GF-D8 (cell line): Measurements from ENCODE around the gene SNX24.
"Not testable (repeated sequence)": the region's sequence is repeated elsewhere in the genome, so short reads cannot be mapped to it uniquely, and the experiment has no call there.

ENCODE experiments used
- DNase-seq: peaks from one replicate; lab custom pipeline; 2025; lab: John Stamatoyannopoulos, UW

Gene SNX24, protein sequence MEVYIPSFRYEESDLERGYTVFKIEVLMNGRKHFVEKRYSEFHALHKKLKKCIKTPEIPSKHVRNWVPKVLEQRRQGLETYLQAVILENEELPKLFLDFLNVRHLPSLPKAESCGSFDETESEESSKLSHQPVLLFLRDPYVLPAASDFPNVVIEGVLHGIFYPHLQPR

DNA sequence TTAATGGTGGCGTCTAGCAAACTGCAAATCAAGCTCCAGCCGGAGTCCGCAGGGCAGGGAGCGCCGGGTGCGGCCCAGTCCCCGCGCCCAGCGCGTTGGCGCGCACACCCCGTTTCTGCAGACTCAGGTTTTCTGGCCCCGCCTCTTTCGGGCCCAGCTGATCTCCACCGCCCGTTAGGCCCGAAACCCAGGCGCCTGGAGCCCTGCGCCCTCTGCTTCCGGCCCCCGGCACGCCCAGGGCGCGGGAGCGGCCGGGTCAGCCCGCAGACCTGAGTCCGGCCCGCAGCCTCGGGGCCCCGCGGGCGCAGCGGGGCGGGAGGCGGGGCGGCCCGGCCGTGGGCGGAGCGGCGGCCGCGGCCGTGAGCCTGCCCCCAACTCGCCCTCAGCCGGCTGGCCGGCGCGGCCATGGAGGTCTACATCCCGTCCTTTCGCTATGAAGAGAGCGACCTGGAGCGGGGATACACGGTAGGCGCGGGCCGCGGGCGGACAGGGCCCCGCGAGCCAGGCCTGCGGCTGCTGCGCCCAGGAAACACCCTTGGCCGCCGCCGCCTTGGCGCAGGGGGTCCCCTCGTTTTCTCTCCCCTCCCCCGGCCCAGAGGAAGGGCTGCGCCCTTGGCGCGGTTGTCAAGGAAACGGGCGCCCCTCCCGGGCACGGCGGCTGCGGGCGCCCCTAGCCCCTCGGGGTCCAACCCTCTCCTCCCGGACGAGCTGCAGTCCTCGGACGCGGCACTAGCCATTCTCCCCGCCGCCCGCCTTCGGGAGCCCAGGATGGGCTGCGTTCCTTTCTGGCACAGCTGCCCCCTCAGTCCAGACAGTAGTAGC lies at the start of gene SNX24:
Gene SNX24, plus strand, starts transcription at position 385 of the 822 bp plus-strand sequence. Its CDS starts 21 bp downstream, at position 406.
- DNase-seq = no peak

- DNase-seq = no peak
Observed at GRCh38 chr5:122805481-122805880, 39.9 kb upstream of the SNX24 start.

GRCh38 chr5:122810405-122810804 lies 35.0 kb upstream of the SNX24 start:
- DNase-seq = no peak

- DNase-seq = no peak
Observed at GRCh38 chr5:122815218-122815767, 30.1 kb upstream of the SNX24 start.

DNA sequence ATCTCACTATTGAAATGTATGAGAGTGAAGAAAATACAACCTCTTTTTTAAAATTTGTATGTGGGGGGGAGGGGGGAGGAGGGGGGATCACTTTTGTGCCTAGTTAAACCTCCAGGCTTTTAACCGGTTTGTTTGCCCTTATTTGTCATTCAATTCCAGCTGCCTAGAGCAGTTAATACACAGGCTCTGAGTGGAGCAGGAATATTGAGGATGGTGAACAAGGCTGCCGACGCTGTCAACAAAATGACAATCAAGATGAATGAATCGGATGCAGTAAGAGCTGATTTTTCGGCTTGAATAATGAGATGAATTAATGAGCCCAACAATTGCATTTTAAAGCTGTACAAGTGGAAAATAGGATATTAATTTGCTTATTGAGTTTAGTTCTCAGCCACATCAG lies 28.7 kb upstream of the SNX24 start:
- DNase-seq = no peak

DNA sequence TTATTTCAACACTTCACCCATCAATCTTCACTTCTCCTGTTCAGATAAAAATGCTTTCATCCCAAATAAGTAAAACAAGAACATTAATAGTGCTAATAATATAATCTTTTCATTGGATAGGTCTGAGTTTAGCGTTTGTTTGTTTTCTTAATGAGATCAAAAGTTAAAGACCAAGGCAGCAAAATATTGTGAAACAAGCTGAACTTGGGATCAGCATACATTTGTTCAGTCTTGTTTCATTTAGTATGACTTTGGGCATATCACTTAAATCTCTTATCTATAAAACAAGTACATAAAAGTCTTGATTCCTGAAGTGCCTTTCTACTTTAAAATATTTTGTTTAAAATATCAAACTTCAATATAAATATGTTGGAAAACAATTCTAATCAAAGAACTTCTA lies 13.4 kb upstream of the SNX24 start:
- DNase-seq = no peak

DNA sequence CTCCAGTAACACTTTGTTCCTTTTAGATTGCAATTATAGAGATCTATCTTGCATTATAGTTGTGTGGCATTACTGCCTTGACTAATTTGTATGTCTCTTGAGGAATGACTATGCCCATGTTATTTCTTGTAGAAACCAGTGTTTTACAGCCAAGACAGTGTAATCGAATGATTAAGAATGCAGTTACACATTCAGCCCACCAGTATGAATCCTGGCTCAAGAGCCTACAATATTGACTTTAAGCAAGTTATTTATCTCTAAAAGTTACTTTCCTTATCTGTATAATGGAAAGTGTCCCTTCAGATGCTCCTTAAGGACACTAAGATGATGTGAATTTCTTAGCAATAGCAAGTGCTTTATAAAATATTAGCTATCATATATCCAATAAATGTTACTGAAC lies 9.7 kb upstream of the SNX24 start:
- DNase-seq = no peak

DNA sequence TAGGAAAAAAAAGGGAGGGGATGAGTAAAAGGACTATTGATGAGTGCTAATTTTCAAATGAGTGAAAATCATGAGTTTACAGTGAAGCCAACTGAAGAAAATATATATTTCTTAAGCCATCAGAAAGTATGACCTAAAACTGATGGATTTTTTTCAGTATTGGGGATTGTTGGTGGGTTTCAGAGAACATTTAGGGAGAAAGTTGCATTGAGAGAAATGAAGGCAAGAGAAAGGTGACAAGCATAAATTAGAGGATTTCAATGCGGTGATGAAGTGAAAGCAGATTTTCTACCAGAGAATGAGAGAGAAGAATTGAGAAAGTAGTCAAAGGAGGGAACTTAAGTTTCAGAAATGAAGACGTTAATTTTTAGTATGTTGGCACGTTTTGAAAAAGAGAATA lies 8.5 kb upstream of the SNX24 start:
- no peak for DNase-seq

DNA sequence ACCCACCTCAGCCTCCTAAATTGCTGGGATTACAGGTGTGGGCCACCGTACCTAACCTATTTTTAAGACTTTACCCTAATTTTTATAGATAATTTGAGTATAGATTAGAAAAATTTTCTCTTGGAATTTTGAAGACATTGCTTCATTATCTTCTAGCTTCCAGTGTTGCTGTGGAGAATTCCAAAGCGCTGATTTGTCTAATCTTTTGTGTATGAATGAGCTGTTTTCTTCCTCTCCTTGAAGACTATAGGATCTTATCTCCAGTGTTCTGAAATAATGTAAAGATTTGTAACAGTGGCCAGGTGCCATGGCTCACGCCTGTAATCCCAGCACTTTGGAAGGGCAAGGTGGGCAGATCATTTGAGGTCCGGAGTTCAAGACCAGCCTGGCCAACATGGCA lies 5.7 kb upstream of the SNX24 start:
- DNase-seq = no peak

DNA sequence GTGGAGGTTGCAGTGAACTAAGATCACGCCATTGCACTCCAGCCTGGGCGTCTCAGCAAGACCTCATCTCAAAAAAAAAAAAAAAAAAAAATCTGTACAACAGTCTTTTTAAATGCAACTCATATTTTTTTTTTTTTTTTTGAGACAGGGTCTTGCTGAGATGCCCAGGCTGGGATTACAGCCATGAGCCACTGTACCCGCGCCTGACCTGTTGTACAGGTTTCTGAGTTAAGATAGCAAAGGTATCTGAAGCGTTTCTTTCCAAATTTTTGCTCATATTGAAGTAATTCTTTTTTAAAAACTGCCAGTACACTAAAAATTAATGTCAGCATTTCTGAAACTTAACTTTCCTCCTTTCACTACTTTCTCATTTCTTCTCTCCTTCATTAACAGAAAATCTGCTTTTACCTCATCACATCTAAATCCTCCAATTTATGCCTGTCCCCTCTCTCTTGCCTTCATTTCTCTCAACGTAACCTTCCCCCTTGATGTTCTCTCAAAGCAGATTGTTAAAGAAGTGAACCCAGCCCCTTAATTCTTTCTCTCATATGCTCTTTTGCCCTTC lies 3.3 kb upstream of the SNX24 start:
- DNase-seq = no peak

GRCh38 chr5:122844136-122844909 lies 1.1 kb upstream of the SNX24 start:
- no peak for DNase-seq

DNA sequence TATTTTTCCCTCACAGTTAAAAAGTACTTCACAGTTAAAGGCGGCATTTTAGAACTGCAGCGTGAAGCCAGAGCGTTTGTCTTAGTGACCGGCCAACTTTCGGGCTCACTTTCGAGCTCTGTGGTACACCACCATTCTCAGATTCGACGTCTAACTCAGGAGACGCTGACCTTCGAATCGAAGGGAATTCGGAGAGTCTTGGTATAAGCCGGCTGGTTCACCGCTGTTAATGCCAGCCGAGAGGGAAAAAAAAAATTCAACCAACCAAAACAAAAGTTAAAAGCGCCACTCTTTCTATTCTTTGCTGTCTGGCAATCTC lies 544 bp upstream of the SNX24 start:
- DNase-seq = no peak

DNA sequence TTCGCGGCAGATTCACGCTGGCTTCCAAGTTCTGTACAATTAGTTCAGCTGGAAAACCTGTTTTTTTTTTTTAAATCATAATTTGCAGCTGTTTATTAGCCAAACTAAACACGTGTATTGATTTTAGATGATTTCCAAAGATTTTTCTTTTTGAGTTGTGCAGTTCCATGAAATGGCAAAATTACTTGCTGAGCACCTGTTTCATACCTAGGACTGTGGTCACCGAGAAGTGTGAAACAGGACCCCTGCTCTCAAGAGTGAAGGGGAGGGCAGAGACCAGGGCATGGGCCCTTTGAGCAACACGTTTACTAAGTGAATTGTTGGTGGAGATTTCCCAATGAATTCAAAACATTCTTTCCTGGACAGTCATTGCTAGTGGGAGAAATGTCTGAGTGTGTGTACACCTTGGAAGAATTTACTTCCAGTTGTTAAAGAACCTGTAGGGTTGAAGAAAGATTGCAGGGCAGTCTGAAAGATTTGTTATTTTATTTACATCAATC lies 688 bp downstream of the SNX24 start:
- no peak for DNase-seq

- DNase-seq = no peak
Observed at GRCh38 chr5:122847687-122848081, 2.3 kb downstream of the SNX24 start.

- peak; percentile 1 for DNase-seq
Observed at GRCh38 chr5:122849771-122850170, 4.4 kb downstream of the SNX24 start.

DNA sequence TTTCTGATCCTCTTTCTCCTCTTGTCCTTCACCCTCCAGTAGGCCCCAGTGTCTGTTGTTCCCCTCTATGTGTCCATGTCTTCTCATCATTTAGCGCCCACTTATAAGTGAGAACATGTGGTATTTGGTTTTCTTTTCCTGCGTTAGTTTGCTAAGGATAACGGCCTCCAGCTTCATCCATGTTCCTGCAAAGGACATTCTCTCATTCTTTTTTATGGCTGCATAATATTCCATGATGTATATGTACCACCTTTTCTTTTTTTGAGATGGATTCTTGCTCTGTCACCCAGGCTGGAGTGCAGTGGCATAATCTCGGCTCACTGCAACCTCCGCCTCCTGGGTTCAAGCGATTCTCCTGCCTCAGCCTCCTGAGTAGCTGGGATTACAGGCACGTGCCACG lies 12.1 kb downstream of the SNX24 start:
- not testable (repeated sequence) for DNase-seq

- no peak for DNase-seq
Observed at GRCh38 chr5:122858451-122858850, 13.0 kb downstream of the SNX24 start.

DNA sequence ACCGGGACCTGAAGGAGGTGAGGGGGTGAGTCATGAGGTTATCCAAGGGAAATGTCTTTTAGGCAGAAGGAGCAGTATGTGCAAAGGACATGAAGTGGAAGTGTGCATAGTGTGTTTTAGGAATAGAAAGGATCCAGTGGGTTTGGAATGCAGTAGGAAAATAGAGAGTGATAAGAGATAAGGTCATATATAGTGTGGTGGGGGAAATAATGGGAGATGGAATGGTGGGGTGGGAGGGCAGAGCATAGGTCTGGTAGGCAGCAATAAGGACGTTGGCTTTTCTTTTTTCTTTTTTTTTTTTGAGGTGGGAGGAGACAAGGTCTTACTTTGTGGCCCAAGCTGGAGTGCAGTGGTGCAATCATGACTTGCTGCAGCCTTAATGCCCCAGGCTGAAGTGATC lies 17.8 kb downstream of the SNX24 start:
- no peak for DNase-seq

DNA sequence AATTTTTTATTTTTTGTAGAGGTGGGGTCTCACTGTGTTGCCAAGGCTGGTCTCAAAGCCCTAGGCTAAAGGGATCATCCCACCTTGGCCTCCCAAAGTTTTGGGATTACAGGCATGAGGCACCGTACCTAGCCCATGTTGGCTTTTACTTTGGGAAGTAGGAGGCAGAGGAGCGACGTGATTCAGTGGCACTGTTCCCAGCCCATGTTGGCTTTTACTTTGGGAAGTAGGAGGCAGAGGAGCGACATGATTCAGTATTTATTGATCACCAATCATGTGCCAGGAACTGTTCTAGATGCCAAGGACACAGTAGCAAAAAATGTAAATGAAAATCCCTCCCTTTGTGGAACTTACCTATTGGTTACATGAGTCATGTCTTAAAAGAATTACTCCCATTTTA lies 18.3 kb downstream of the SNX24 start:
- no peak for DNase-seq

- no peak for DNase-seq
Observed at GRCh38 chr5:122864400-122864799, 19.0 kb downstream of the SNX24 start.

DNA sequence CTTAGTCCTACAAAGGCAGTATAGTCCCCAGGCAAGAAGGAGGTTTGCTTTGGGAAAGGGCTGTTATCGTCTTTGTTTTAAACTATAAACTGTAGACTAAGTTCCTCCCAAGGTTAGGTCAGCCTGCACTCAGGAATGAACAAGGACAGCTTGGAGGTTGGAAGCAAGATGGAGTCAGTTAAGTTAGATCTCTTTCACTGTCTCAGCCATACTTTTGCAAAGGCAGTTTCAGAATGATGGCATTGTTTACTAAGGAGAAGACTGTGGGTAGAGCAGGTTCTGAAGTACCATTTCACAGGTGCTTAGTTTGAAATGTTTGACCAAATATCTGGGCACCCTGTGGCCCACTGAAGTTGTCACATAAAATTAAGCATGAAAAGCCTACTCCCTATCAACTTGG lies 19.4 kb downstream of the SNX24 start:
- no peak for DNase-seq

DNA sequence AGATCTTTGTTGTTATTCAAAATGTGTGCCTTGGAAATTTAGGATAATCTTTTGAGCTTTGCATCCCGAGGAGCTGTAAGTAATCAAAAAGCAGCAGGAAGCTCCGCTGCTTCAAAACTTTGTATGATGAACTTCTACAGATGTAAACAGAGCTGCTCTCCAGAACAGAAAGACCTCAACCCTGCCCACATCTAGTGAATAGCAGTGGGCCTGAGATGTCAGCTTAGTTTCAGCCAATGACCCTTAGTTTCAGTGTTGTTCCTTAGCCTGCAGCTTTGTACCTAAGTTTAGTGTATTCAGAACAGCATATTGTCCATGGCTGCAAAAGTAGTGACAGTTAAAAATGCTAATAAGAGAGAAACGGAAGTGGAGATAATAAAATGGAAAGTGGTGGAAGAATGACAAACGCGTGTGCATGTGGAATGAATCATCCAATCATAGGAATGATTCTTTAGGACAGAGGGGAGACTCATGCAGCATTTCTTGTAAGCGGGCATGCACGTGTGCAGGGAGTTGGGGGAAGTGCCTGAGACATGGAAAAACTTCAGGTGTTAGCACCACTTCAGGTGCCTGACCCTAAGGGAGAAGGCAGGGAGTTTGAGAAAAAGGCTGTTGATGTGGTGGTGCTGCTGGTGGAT lies 24.9 kb downstream of the SNX24 start:
- no peak for DNase-seq
